Kidney tubule cell (primary cell): Measurements from ENCODE around the gene HOXB5.

Experiments used
- DNase-seq: peaks from one replicate; pipeline ENCODE4 v3.0.0-alpha.2; 2018; ENCODE audit warnings: low spot score

Gene HOXB5

GRCh38 chr17:48615963-48616716 lies 22.6 kb upstream of the HOXB5 start:
- peak; percentile 15 for DNase-seq

- peak; percentile 79 for DNase-seq
These were observed 21.7 kb upstream of the HOXB5 start, which contains the start of gene HOXB8 for GRCh38 chr17:48615047-48615962. HOXB8 (minus strand) TSS chr17:48615292; CDS start chr17:48614704, 588 bp downstream.

GRCh38 chr17:48613862-48614694 lies 20.5 kb upstream of the HOXB5 start:
- peak; percentile 43 for DNase-seq

- peak; percentile 53 for DNase-seq
These were observed 19.5 kb upstream of the HOXB5 start for GRCh38 chr17:48612854-48613691.

GRCh38 chr17:48612456-48612853 lies 18.9 kb upstream of the HOXB5 start:
- DNase-seq = peak; percentile 56

- DNase-seq = peak; percentile 78
These were observed 18.3 kb upstream of the HOXB5 start for GRCh38 chr17:48611681-48612455.

- DNase-seq = peak; percentile 47
These were observed 17.6 kb upstream of the HOXB5 start for GRCh38 chr17:48611213-48611612.

- DNase-seq = peak; percentile 70
These were observed 17.0 kb upstream of the HOXB5 start, which contains the start of gene HOXB7 for GRCh38 chr17:48610282-48611211. HOXB7 (minus strand) TSS chr17:48611017; CDS start chr17:48610918, 99 bp downstream.

GRCh38 chr17:48609759-48610281 lies 16.2 kb upstream of the HOXB5 start:
- DNase-seq = no peak

GRCh38 chr17:48609033-48609432 lies 15.5 kb upstream of the HOXB5 start:
- DNase-seq = peak; percentile 48

- DNase-seq = no peak
These were observed 14.9 kb upstream of the HOXB5 start for GRCh38 chr17:48608494-48608834.

- no peak for DNase-seq
These were observed 13.5 kb upstream of the HOXB5 start for GRCh38 chr17:48606892-48607614.

- DNase-seq = no peak
These were observed 12.7 kb upstream of the HOXB5 start for GRCh38 chr17:48605991-48606891.

GRCh38 chr17:48605409-48605919 lies 11.9 kb upstream of the HOXB5 start:
- peak; percentile 72 for DNase-seq

GRCh38 chr17:48604770-48605329 lies 11.3 kb upstream of the HOXB5 start, which contains the start of gene HOXB6:
HOXB6 (minus strand) TSS chr17:48604986; CDS start chr17:48598150, 6,836 bp downstream.
- DNase-seq = peak; percentile 86
